ENCODE results near the gene ANKHD1. TPM values are rescaled to one million over a fixed set of nuclear protein-coding genes. Genes with fewer than 3 reads are reported as not detected.

Gene ANKHD1
- total RNA-seq, 6 experiments from 2014 or later: 35.4 to 49.7 (median 41.5) TPM

GRCh38 chr5:140547508-140548299, 146.1 kb downstream of the ANKHD1 start, which contains the start of gene EIF4EBP3:
Gene EIF4EBP3 (plus strand): TSS chr5:140547662. CDS start chr5:140547738, 76 bp downstream.
- Mint-ChIP-seq H3K4me1 (ENCODE audit: low read depth) (peaks cover 43% of the 10 kb centered on the region), H3K9me3 (no peaks in the 10 kb centered on the region), H3K4me3 (peak within 1 kb of the TSS; percentile 68), H3K36me3 (ENCODE audit: low read depth) (peaks cover 36% of the 10 kb centered on the region), H3K27me3 (ENCODE audit: insufficient read depth) (peaks cover 14% of the 10 kb centered on the region), H3K27ac (peak within 1 kb of the TSS; percentile 80)
- TF ChIP-seq, protein P1, sequence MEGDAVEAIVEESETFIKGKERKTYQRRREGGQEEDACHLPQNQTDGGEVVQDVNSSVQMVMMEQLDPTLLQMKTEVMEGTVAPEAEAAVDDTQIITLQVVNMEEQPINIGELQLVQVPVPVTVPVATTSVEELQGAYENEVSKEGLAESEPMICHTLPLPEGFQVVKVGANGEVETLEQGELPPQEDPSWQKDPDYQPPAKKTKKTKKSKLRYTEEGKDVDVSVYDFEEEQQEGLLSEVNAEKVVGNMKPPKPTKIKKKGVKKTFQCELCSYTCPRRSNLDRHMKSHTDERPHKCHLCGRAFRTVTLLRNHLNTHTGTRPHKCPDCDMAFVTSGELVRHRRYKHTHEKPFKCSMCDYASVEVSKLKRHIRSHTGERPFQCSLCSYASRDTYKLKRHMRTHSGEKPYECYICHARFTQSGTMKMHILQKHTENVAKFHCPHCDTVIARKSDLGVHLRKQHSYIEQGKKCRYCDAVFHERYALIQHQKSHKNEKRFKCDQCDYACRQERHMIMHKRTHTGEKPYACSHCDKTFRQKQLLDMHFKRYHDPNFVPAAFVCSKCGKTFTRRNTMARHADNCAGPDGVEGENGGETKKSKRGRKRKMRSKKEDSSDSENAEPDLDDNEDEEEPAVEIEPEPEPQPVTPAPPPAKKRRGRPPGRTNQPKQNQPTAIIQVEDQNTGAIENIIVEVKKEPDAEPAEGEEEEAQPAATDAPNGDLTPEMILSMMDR (IDR thresholded peaks at IDR 0.05): peak; percentile 75
- peak; percentile 96 for DNase-seq

DNA sequence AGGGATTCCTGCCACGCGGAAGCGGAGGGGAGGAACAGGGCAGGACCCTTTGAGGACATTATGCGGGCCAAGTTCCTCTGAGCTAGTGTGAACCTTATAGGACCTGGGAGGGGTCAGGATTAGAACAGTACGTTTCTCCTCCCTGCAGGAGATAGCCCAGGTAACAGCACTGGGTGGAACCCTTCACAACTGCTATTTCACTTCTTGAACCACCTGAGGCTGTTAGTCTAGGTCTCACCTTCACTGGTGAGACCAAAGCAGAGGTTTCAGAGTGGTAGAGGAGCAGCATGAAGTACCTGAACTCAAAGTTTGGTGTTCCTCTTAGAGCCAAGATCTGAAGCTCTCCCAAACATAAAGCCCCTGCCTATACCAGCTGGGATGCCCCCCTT, 146.7 kb downstream of the ANKHD1 start:
- TF ChIP-seq, protein P1 (IDR thresholded peaks at IDR 0.05): no peak
- Mint-ChIP-seq H3K4me3 (peak overlapping the region; percentile 68), H3K27ac (peak overlapping the region; percentile 80), H3K4me1 (ENCODE audit: low read depth) (peaks cover 49% of the 10 kb centered on the region), H3K9me3 (no peaks in the 10 kb centered on the region), H3K36me3 (ENCODE audit: low read depth) (peaks cover 42% of the 10 kb centered on the region), H3K27me3 (ENCODE audit: insufficient read depth) (peaks cover 14% of the 10 kb centered on the region)
- DNase-seq: no peak

- no peak for DNase-seq
- Mint-ChIP-seq H3K36me3 (ENCODE audit: low read depth) (peaks cover 46% of the 10 kb centered on the region), H3K27ac (peak overlapping the region; percentile 80), H3K4me3 (no peak overlapping the region), H3K4me1 (ENCODE audit: low read depth) (peaks cover 54% of the 10 kb centered on the region), H3K27me3 (ENCODE audit: insufficient read depth) (peaks cover 14% of the 10 kb centered on the region), H3K9me3 (no peaks in the 10 kb centered on the region)
- TF ChIP-seq, protein P1 (IDR thresholded peaks at IDR 0.05): no peak
Measured at GRCh38 chr5:140548791-140549190, 147.2 kb downstream of the ANKHD1 start.

DNA sequence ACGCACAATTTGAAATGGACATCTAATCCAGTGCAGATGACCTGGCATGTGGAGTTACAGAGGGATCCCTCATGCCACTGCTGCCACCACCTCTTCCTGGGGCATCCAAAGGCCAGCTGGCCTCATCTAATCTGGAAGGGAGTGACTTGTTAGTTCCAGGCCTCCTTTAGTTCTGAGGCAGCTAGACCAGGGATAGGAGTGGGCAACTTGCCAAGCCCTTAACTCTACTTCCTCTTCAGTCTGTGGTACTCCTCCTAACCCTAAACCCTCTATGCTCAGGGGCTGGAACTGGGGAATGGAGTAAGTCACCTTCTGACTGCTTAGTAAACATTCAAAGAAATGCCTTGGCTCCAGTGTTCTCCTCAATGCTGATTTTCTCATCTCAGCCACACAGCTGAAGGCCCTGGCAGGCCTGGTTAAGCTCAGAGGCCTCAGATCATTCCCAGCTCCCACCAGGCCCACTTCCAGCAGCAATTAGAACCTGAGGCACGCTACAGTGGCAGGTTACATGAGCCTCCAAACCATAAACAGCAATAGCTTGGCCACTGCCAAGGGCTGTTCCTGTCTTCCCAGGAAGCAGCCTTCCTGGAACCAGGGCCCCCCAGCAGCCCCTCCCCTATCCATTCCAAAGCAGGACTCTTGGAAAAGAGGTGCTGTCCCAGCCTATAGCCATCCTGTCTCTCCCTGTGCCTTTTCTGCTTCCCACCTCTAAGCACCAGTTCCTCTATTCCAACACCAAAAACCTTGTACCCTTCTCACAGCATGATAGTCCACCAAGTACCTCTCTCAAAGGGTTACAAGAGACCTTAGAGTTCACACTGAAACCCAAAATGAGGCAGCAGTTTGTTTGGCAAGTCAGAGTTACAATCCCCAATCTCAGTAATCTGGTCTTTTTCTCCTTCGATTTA, 147.9 kb downstream of the ANKHD1 start:
- peaks cover 16% of the 10 kb centered on the region for H3K27me3 Mint-ChIP-seq (ENCODE audit: insufficient read depth)
- H3K4me1 Mint-ChIP-seq (ENCODE audit: low read depth): peaks cover 61% of the 10 kb centered on the region
- no peaks in the 10 kb centered on the region for H3K9me3 Mint-ChIP-seq
- peaks cover 44% of the 10 kb centered on the region for H3K36me3 Mint-ChIP-seq (ENCODE audit: low read depth)
- TF ChIP-seq, protein P1 (IDR thresholded peaks at IDR 0.05): no peak
- peak overlapping the region; percentile 10; the same call in 1 of the 2 replicates for H3K4me3 Mint-ChIP-seq
- no peak for DNase-seq
- H3K27ac Mint-ChIP-seq: peak overlapping the region; percentile 80

DNA sequence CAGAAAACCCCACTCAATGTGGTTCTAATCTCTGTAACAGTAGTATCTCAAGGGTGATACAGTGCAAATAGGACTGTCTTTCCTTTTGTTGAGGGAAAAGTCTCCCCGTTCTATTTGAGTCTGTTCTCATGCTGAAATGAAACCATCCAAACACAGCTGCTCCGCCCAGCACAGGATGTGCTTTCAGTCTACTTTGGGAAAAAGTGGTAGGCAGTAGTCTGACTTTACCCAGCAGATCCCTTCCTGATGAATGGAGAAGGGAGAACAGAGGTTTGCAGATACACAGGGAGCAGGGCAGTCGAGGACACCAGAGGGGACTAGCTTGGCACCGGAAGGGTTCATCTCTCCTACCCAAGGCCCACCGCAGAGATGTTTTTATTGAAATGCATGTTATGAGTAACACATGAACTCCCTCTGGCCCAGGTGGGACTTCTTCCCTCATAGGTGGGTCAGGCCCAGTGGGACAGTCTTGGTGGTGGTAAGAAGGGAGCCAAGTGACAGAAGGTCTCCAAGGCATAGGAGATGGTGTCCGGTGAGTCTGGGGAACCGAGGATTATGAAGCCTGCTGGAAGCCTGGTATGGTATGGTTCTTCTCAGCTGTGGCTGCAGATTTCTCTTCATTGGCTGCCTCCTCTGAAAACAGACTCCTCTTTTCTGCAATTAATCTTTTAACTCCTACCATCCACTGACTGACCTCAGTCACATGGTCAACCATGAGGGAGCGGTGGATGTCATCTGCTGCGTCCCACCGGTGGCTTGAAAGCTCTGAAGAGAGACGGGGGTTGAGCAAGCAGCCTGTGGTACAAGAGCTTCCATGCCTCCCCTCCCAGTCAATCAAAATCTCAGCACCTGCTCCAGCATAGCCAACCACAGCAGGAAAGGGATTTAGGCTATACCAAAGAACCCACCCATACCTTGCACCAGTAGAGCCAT, 148.8 kb downstream of the ANKHD1 start:
- DNase-seq: no peak
- Mint-ChIP-seq H3K4me1 (ENCODE audit: low read depth) (peaks cover 70% of the 10 kb centered on the region), H3K36me3 (ENCODE audit: low read depth) (peaks cover 42% of the 10 kb centered on the region), H3K9me3 (no peaks in the 10 kb centered on the region), H3K27me3 (ENCODE audit: insufficient read depth) (peaks cover 16% of the 10 kb centered on the region), H3K4me3 (no peak overlapping the region), H3K27ac (peak overlapping the region; percentile 80; the same call in 1 of the 2 replicates)
- TF ChIP-seq, protein P1 (IDR thresholded peaks at IDR 0.05): no peak
